ENCODE results near the gene GPX5.
"Not testable (repeated sequence)": the region's sequence is repeated elsewhere in the genome, so short reads cannot be mapped to it uniquely, and the experiment has no call there.

Gene GPX5

GRCh38 chr6:28515676-28516075, 10.0 kb upstream of the GPX5 start, which contains the start of gene GPX6:
Gene GPX6 (minus strand): TSS chr6:28515793. CDS start chr6:28515743, 50 bp downstream.
- DNase-seq (ENCODE audit: low read depth): no peak

DNA sequence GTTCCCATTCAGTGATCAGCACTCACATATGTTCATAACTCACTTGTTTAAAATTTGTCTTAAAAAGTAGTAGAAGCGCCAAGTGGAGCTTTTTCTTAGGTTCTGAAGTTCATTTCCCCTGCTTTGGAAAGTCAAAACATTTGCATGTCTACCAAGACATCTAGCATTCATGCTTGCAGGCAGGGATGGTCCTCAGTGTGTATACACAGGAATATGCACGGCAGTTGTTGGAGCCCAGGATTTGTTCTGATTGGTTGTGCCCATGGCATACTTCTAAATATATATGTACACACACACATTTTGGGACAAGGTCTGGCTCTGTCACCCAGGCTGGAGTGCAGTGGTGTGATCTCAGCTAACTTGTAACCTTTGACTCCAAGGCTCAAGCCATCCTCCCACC, 7.7 kb upstream of the GPX5 start:
- no peak for DNase-seq (ENCODE audit: low read depth)

- DNase-seq (ENCODE audit: low read depth): no peak
Measured at GRCh38 chr6:28522594-28523240, 3.0 kb upstream of the GPX5 start.

DNA sequence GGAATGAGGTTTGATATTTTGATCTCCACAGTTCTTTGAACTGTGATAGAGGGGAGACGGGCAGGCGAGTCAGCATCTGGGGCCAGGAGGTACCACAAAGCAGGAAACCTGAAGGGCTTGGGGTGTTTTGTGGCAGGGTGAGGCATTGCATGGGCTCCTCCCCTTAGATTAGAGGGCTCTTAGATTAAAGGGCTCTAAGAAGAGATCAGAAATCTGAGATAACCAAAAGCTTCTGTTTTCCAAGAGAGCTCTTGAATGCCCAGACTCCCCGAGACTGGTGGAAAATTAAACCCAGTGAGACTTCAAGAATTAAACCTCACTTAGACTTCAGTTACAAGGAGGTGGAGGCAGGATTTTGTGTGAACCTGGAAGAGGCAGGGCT, 2.4 kb upstream of the GPX5 start:
- no peak for DNase-seq (ENCODE audit: low read depth)

DNA sequence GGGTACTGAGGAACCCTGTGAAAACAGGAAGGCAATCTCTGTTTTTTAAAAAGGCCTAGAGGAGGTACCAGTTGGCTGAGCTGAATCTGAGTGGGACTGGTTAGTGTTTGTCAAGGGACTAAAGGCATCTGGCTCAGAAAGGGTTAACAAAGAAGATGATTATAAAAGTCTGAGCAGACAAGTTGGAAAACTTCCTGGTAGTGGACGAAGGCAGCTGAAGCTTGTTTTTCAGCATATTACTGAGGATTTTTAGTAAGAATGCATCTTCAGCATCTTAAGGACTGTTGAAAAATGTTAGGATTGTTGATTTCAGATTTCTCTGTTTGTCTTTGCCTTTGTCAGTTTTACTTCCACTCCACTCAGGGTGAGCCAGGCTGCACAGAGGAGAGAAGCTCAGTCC, 5.1 kb downstream of the GPX5 start:
- no peak for DNase-seq (ENCODE audit: low read depth)

DNA sequence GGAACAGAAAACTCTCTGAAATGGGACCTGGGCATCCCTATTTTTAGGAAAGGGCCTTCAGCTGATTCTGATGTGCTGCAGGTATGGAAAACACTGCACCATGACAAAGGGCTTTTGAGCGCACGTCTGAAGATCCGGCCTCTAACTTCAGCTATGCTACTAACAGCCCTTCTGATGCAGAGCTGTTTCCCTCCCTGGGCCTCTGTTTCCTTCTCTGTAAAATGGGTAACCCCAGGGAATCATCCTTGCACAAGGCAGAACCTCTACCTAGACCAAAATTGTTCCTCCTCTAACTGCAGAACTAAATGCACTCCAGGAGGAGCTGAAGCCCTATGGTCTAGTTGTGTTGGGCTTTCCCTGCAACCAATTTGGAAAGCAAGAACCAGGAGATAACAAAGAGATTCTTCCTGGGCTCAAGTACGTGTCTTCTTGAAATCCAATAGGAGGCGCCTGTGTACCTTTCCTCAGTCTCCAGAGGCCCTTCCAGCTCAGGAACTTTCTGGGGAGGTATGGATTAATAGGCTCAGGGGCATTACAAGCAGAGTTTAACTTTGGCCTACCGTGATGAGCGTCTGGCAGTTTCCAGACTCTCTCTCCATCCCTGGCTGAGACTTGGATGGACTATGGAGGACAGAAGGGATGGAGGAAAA, 5.9 kb downstream of the GPX5 start:
- no peak for DNase-seq (ENCODE audit: low read depth)

DNA sequence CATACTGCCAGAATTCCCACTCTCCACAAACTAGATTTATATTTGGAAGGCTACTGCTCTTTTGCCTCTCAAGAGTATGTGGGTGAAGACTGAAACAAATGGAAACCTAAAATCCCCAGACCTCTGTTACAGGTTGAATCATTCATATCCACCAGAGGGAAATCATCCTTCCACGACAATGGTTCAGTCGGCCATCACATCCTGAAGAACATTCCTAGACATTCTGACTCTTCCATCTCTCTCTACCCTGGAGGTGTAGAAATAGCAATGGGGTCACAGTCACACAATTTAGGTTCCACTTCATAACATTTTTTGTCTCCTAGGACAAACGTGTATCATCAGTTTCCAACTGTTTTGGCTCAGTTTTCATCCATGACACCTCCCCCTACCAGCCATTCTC, 8.6 kb downstream of the GPX5 start:
- DNase-seq (ENCODE audit: low read depth): no peak

DNA sequence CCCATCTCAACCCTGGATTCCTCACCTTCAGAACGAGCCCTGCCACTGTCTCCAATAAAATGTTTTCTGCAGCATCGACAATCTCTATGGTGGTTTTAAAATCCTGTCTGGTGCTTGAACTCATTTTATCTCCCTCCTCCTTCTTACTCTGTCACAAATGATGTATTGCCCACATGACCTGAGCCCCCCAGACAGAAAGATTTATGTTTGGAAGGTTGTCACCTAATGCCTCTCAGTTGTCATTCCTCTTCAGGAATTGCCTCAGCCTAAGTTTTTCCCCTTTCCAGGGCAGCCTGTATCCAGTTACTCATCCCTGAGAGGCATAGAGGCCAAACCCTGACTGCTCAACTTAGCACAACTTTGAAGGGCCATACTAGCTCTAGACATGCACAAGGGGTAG, 9.2 kb downstream of the GPX5 start:
- no peak for DNase-seq (ENCODE audit: low read depth)

DNA sequence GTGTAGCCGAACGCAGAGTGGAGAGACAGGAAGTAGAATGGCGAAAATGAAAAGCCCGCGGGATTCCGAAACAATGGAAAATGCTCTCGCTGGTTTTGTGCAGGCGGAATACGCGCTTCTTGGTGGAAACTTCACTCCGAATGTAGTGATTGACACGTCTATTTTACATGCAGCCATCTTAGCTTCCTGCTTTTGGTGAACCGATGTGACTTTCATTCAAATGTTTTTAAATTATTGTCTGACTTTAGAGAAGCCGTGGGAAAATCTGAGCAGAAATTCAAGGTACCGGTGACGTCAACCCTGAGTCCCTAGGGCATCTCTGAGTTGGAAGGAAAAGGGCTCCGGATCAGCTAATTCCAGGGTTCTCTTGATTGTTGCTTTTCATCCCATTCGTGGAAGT, 11.4 kb downstream of the GPX5 start:
- no peak for DNase-seq (ENCODE audit: low read depth)

GRCh38 chr6:28537509-28538140, 11.9 kb downstream of the GPX5 start:
- no peak for DNase-seq (ENCODE audit: low read depth)

DNA sequence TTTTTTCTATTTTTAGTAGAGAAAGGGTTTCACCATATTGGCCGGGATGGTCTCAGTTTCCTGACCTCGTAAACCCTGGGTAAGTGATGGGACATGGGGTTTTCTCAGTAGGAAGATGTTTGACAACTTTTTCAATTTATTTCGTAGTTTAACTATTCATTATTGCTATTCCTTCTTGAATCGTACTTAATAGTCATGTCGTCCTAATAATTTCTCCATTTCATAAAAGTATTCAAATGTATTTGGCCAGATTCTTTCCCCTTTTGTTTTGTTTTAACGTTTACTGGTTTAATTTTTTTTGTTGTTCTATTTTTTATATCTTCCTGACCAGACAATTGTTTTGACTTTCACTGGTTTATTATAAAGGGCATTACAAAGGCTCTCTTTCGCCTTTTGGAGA, 16.3 kb downstream of the GPX5 start:
- no peak for DNase-seq (ENCODE audit: low read depth)

GRCh38 chr6:28542440-28543296, 17.0 kb downstream of the GPX5 start:
- peak; percentile 43 for DNase-seq (ENCODE audit: low read depth)

DNA sequence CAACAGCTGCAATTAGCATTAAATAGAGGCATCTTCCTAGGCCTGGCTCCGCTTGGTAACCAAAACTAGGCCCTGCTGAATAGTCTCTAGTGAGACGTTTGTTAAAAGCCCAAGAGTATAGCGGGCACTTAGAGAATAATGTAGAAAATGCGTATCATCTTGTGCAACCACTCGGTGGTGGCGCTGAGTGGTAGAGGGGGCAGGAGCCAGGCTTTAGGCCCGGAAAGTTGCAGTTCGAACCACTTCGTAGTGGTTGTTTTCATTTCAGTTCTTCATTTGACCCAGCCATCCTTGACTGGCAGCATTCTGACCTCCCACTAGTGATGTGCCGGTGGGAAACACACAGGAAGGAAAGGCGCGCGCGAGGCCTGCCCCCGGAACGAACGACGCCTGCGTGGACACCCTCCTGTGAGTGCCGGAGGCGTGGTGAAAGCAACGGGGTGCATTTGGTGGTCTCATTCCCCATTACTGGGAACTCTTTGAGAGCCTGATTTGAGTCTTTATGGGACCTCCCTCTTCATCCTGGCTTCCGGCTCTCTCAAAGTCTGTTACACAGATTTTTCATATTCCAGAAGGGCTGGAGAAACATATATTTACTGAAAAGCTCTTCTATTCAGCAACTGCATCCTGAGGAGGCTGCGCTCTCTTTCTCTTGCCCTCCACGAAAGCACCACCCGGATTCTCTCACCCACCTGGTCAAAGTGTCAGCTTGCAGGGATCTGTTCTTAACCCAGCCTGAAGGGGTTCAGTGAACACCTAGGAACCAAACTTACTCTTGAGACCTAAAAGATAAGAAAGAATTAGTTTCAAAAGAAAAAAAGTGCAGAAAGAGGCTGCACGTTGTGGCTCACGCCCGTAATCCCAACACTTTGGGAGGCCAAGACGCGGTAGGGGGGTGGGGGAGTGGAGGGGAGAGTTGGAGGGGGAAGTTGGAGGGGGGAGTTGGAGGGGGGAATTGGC, 18.2 kb downstream of the GPX5 start:
- DNase-seq (ENCODE audit: low read depth): no peak

- no peak for DNase-seq (ENCODE audit: low read depth)
Measured at GRCh38 chr6:28545955-28546354, 20.3 kb downstream of the GPX5 start.

DNA sequence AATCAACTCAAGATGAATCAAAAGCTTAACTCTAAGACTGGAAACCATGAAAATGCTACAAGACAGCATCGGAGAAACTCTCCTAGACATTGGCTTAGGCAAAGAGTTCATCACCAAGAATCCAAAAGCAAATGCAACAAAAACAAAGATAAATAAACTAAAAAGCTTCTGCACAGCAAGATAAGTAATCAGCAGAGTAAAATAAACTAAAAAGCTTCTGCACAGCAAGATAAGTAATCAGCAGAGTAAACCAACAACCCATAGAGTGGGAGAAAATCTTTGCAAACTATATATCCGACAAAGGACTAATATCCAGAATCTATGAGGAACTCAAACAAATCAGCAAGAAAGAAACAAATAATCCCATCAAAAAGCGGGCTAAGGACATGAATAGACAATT, 21.3 kb downstream of the GPX5 start:
- DNase-seq (ENCODE audit: low read depth): not testable (repeated sequence)

GRCh38 chr6:28551891-28552666, 26.4 kb downstream of the GPX5 start:
- DNase-seq (ENCODE audit: low read depth): no peak

DNA sequence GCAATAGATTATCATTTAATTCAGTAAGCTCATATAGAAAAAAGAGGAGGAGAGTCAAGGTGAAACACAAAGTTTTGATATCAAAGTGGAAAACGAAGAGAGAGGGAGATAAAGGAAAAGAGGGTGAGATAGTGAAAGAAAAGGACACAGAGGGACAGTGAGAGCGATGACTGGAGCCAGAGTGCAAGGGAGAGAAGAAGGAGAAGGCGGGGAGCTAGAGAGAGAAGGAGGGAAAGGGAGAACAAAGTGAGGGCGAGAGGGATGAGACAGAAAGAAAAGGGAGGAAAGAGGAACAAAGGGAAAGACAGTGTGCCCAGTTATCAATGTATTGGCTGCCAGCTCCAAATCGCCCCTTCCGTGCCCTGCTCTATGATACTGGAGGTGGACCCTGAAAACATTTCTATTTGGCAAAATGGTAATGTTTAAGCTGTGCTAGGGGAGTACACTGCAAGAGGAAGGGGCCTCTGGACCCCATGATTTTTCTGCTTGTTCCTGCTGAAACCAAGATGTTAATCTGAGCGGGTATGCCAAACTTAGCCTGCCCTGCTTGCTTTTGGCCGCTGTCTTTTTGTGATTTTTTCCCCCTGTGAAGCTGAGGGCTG, 27.8 kb downstream of the GPX5 start:
- no peak for DNase-seq (ENCODE audit: low read depth)

DNA sequence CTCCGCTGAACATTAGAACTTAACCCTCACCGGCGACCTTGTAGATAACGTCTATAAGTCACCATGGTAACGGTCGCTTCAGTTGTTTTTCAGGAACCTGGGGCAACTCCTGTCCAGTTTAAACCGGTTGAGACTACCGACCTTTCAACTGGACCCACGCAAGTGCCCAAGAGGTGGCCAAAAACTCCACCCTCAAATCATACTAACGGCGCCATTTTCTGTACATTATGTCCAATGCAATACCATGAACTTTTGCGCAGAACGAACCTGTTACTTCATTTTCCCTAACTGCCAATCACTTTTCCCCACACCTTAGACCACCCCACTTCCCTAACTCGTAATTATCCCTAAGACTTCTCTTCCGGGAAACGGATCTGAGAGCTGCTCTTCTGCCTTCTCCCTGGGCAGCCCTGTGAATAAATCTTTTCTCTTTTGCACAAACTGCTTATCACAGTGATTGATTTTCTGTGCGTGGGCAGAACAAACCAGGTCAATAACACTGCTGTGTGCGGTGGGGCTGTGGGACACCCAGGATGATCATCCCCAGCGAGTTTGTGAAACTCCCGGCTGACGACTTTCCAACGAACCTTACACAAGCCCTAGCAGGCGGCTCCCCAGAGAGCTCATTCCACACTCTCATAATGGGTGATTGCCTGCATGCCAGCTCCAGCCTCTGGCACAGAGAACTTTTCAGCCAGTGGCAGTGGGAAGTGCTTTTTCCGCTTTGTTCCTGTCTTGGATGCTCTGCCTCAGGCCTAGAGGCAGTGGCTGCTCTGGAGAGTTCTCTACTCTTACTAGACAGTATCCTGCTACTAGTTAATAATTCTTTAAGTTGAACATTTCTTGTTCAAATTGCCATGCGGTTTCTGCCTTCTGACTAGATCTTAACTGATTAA, 28.6 kb downstream of the GPX5 start:
- no peak for DNase-seq (ENCODE audit: low read depth)

DNA sequence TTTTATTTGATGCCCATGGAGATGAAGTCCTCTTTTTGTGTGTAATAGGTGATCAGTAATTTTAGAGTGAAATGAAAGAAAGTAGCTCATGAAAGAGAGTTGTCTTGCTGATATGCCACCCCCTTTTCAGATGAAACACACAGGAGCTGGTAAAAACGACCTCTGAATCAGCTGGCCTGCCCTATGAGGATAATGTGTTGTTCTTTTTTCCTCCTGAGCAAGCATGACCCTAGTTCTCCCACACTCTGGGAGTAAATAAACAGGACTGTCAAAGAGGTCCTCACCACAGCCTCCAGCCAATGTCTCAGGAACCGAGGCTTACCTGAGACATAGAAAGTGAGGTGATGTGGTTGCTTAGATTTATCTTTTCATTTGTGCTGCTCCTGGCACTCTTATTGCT, 29.5 kb downstream of the GPX5 start:
- no peak for DNase-seq (ENCODE audit: low read depth)

Data from stimulated activated CD4-positive, alpha-beta T cell treated with anti-CD3 and anti-CD28 coated beads, Interleukin-2, amount 100 ng/mL, for 4 hours (primary cell).